ENCODE data around the gene PIGS. TPM values are rescaled to one million over a fixed set of nuclear protein-coding genes. Genes with fewer than 3 reads are reported as not detected.

PIGS gene
- total RNA-seq, 1 donor from 2014 or later: 43.0 TPM

GRCh38 chr17:28548417-28549130, 22.8 kb downstream of the PIGS start:
- no peak for TF ChIP-seq CTCF (IDR thresholded peaks at IDR 0.05)
- ATAC-seq: no peak

GRCh38 chr17:28547623-28548416, 23.5 kb downstream of the PIGS start:
- peaks cover 22% of the 10 kb centered on the region for H3K4me1 ChIP-seq
- H3K27me3 ChIP-seq: no peaks in the 10 kb centered on the region
- H3K36me3 ChIP-seq: peaks cover 10% of the 10 kb centered on the region
- H3K9me3 ChIP-seq: no peaks in the 10 kb centered on the region
- TF ChIP-seq CTCF (IDR thresholded peaks at IDR 0.05): peak; percentile 93
- intact Hi-C loops (cut with DNase I): no loop called here
- no peak overlapping the region for H3K4me3 ChIP-seq
- DNase-seq: peak; percentile 87
- H3K27ac ChIP-seq: no peak overlapping the region
- ATAC-seq: peak; percentile 80

More at GRCh38 chr17:28548417-28549130, 22.8 kb downstream of the PIGS start:
- H3K27ac ChIP-seq: no peak overlapping the region
- no peak overlapping the region for H3K4me3 ChIP-seq
- peaks cover 26% of the 10 kb centered on the region for H3K4me1 ChIP-seq
- H3K27me3 ChIP-seq: no peaks in the 10 kb centered on the region
- no peak for DNase-seq
- H3K9me3 ChIP-seq: no peaks in the 10 kb centered on the region
- intact Hi-C loops (cut with DNase I): no loop called here
- H3K36me3 ChIP-seq: peaks cover 10% of the 10 kb centered on the region

GRCh38 chr17:28547096-28547622, 24.2 kb downstream of the PIGS start:
- no peak for TF ChIP-seq CTCF (IDR thresholded peaks at IDR 0.05)
- ATAC-seq (no peak), DNase-seq (no peak)
- intact Hi-C loops (cut with DNase I): no loop called here
- Histone ChIP-seq H3K27me3 (no peaks in the 10 kb centered on the region), H3K4me1 (peaks cover 20% of the 10 kb centered on the region), H3K36me3 (peaks cover 10% of the 10 kb centered on the region), H3K27ac (no peak overlapping the region), H3K9me3 (no peaks in the 10 kb centered on the region), H3K4me3 (no peak overlapping the region)

- Histone ChIP-seq H3K27me3 (no peaks in the 10 kb centered on the region), H3K9me3 (no peaks in the 10 kb centered on the region), H3K27ac (no peak overlapping the region), H3K4me3 (no peak overlapping the region), H3K36me3 (peaks cover 10% of the 10 kb centered on the region), H3K4me1 (peaks cover 11% of the 10 kb centered on the region)
- no peak for TF ChIP-seq CTCF (IDR thresholded peaks at IDR 0.05)
- intact Hi-C loops (cut with DNase I): no loop called here
- DNase-seq (no peak), ATAC-seq (no peak)
Measured at GRCh38 chr17:28545787-28546415, 25.4 kb downstream of the PIGS start.

- Histone ChIP-seq H3K27ac (no peak overlapping the region), H3K9me3 (no peaks in the 10 kb centered on the region), H3K4me1 (peaks cover 11% of the 10 kb centered on the region), H3K4me3 (no peak overlapping the region), H3K27me3 (no peaks in the 10 kb centered on the region), H3K36me3 (peaks cover 10% of the 10 kb centered on the region)
- ATAC-seq (no peak), DNase-seq (no peak)
- no peak for TF ChIP-seq CTCF (IDR thresholded peaks at IDR 0.05)
- intact Hi-C loops (cut with DNase I): no loop called here
Measured at GRCh38 chr17:28545141-28545503, 26.2 kb downstream of the PIGS start.

All from upper lobe of right lung (tissue), 1 donor.